Caco-2 (cell line): Measurements from ENCODE around the gene FUNDC2. TPM values are rescaled to one million over a fixed set of nuclear protein-coding genes. Genes with fewer than 3 reads are reported as not detected.

ENCODE experiments used
- Bru-seq: library from RNA; stranded (reverse); fragments of 400-500 nt; gene quantifications from one replicate; lab custom pipeline; 2021; lab: Mats Ljungman, UMichigan
- BruChase-seq, 2 experiments: library from RNA; stranded (reverse); fragments of 400-500 nt; gene quantifications; one replicate each; lab custom pipeline; 2021; lab: Mats Ljungman, UMichigan
- BruUV-seq: library from RNA; stranded (reverse); fragments of 400-500 nt; replicated peaks from 2 replicates; lab custom pipeline; 2021; lab: Mats Ljungman, UMichigan
- CTCF ChIA-PET: fragments of 300-600 bp; sonication (Branson Sonifier 250); formaldehyde crosslinking; loops from one replicate; lab custom pipeline; 2022; ENCODE audit warnings: antibody characterized with exemption; lab: Charles Lee
- POLR2A ChIA-PET: fragments of 300-600 bp; sonication (Branson Sonifier 250); formaldehyde crosslinking; loops from one replicate; lab custom pipeline; 2022; ENCODE audit warnings: antibody characterized with exemption; lab: Charles Lee
- DNase-seq, 2 experiments: peaks; one replicate each; pipeline versions ENCODE4 v3.0.0 to v3.0.0-alpha.2; 2020 to 2022
- H3K27me3 ChIP-seq: replicated peaks from 2 replicates; pipeline ENCODE4 v1.6.0; 2011; ENCODE audit warnings: low read length; ENCODE audit not compliant: control insufficient read depth, insufficient read depth
- H3K36me3 ChIP-seq: 2 replicates; pipeline ENCODE4 v1.5.1; 2011; ENCODE audit warnings: low read length; ENCODE audit not compliant: control insufficient read depth, insufficient read depth
- H3K4me1 ChIP-seq: fragments of 250-450 bp; sonication (Bioruptor Pico); 2 replicates; pipeline ENCODE4 v1.5.1; 2020; ENCODE audit warnings: mild to moderate bottlenecking
- H3K4me3 ChIP-seq: 2 replicates; pipeline ENCODE4 v1.5.1; 2011; ENCODE audit warnings: low read depth, mild to moderate bottlenecking, control low read depth, low read length
- H3K9me3 ChIP-seq: fragments of 250-450 bp; sonication (Bioruptor Pico); 2 replicates; pipeline ENCODE4 v1.5.1; 2020; ENCODE audit warnings: mild to moderate bottlenecking, moderate library complexity
- H3K27ac Mint-ChIP-seq: one replicate; pipeline ENCODE4 v1.8.0; 2022; ENCODE audit warnings: mixed read lengths; ENCODE audit not compliant: unreplicated experiment
- H3K27me3 Mint-ChIP-seq: one replicate; pipeline ENCODE4 v1.8.0; 2022; ENCODE audit warnings: mixed read lengths; ENCODE audit not compliant: insufficient read depth, unreplicated experiment
- H3K36me3 Mint-ChIP-seq: one replicate; pipeline ENCODE4 v1.8.0; 2022; ENCODE audit warnings: mild to moderate bottlenecking, mixed read lengths; ENCODE audit not compliant: insufficient read depth, unreplicated experiment
- H3K4me1 Mint-ChIP-seq: one replicate; pipeline ENCODE4 v1.8.0; 2022; ENCODE audit warnings: low read depth, mixed read lengths; ENCODE audit not compliant: unreplicated experiment
- H3K4me3 Mint-ChIP-seq: one replicate; pipeline ENCODE4 v1.8.0; 2022; ENCODE audit warnings: mild to moderate bottlenecking, moderate library complexity, mixed read lengths; ENCODE audit not compliant: unreplicated experiment
- H3K9me3 Mint-ChIP-seq: one replicate; pipeline ENCODE4 v1.8.0; 2022; ENCODE audit warnings: mixed read lengths; ENCODE audit not compliant: unreplicated experiment
- intact Hi-C: fragments of 100-400 bp; cut with micrococcal nuclease; formaldehyde crosslinking; loops from one replicate; pipeline ENCODE4 v1.10.0; 2022; ENCODE audit not compliant: unreplicated experiment
- long read RNA-seq: library from polyadenylated mRNA; stranded (forward); transcript quantifications from one replicate; pipeline ENCODE4 v2.0.0, GENCODE V29; 2022
- total RNA-seq: library from RNA; stranded (reverse); gene quantifications from 2 replicates; pipeline ENCODE4 v1.2.3, GENCODE V29; 2022
- TF ChIP-seq, protein P1 (sequence below), 2 experiments: fragments of 200-600 bp in 1 of 2; IDR thresholded peaks; 1 replicate in 1 of 2; 2 replicates in 1 of 2; pipeline versions ENCODE4 v1.5.1 to v1.8.0; 2011 to 2022; ENCODE audit warnings: antibody characterized with exemption in 1 of 2, control low read depth in 1 of 2, inconsistent platforms in 1 of 2, low read depth in 1 of 2, low read length in 1 of 2, mild to moderate bottlenecking in 1 of 2, moderate library complexity in 1 of 2; ENCODE audit not compliant: insufficient read depth in 1 of 2, severe bottlenecking in 1 of 2, unreplicated experiment in 1 of 2

The FUNDC2 gene, protein sequence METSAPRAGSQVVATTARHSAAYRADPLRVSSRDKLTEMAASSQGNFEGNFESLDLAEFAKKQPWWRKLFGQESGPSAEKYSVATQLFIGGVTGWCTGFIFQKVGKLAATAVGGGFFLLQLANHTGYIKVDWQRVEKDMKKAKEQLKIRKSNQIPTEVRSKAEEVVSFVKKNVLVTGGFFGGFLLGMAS
- 47.3 and 52.9 TPM in 2 replicates for total RNA-seq
- percentile 62 among the genes with signal in this experiment for Bru-seq, nascent RNA
- BruChase-seq, experiment 1, labeled RNA remaining after a 2-hour chase: percentile 56 among the genes with signal in this experiment
- percentile 65 among the genes with signal in this experiment for BruChase-seq, experiment 2, labeled RNA remaining after a 6-hour chase
- long read RNA-seq, full-length matches to known transcripts: 50 of 56 reads
- long read RNA-seq, partial matches to known transcripts: 1 of 56 reads
- long read RNA-seq, other reads (novel, unspliced or antisense): 5 of 56 reads

DNA sequence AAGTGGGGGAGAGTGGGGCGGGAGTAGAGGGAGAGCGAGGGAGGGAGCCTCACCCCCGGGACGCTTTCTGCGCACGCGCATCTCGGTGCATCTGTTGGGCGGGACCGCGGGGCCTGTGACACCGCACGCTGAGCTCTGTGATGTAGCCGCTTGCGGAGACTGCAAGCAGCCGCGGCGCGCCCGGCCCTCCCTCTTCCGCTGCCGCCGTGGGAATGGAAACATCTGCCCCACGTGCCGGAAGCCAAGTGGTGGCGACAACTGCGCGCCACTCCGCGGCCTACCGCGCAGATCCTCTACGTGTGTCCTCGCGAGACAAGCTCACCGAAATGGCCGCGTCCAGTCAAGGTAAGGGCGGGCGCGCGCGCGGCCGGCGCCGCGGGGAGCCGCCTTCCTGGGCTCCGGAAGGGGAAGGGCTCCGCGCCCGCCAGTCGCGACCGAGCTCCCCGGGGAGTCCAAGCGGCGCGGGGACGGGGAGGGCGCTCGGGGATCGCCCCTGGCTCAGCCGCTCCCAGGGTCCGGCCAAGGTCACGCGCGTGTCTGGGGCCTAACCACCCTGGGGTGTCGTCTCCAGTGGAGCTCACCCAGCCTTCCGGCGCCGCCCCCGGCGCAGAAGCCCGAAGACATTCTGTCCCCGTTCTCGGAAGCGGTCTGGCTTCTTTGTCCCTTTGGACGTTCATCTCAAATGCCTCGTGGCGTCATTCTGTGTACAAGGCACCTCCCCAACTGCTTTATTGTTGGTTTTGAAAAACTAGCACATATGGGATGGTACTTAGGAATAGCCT, at the start of gene FUNDC2:
Gene FUNDC2, plus strand, starts transcription at position 118 of the 782 bp plus-strand sequence. Its CDS starts 95 bp downstream, at position 213.
- Mint-ChIP-seq H3K4me3 (peak within 1 kb of the TSS; percentile 74), H3K36me3 (peaks cover 5% of the 10 kb centered on the region), H3K9me3 (no peaks in the 10 kb centered on the region), H3K4me1 (peaks cover 13% of the 10 kb centered on the region), H3K27me3 (no peaks in the 10 kb centered on the region), H3K27ac (peak within 1 kb of the TSS; percentile 76)
- Histone ChIP-seq H3K9me3 (no peaks in the 10 kb centered on the region), H3K4me1 (no peaks in the 10 kb centered on the region), H3K4me3 (peak within 1 kb of the TSS; percentile 64), H3K27me3 (no peaks in the 10 kb centered on the region), H3K36me3 (no peaks in the 10 kb centered on the region)
- no TSS peak for BruUV-seq
- CTCF ChIA-PET: interaction anchor here (0.9 to 1.2 kb wide), 2 partner anchors 30 to 109 kb away, joined by 4 to 5 read pairs; no protein-coding TSS in a partner anchor
- peak; percentile 93 to 94 for DNase-seq
- TF ChIP-seq, protein P1, sequence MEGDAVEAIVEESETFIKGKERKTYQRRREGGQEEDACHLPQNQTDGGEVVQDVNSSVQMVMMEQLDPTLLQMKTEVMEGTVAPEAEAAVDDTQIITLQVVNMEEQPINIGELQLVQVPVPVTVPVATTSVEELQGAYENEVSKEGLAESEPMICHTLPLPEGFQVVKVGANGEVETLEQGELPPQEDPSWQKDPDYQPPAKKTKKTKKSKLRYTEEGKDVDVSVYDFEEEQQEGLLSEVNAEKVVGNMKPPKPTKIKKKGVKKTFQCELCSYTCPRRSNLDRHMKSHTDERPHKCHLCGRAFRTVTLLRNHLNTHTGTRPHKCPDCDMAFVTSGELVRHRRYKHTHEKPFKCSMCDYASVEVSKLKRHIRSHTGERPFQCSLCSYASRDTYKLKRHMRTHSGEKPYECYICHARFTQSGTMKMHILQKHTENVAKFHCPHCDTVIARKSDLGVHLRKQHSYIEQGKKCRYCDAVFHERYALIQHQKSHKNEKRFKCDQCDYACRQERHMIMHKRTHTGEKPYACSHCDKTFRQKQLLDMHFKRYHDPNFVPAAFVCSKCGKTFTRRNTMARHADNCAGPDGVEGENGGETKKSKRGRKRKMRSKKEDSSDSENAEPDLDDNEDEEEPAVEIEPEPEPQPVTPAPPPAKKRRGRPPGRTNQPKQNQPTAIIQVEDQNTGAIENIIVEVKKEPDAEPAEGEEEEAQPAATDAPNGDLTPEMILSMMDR (IDR thresholded peaks at IDR 0.05; ENCODE audit: insufficient read depth in 1 of 2, low read depth in 1 of 2, low read length in 1 of 2, severe bottlenecking in 1 of 2, unreplicated experiment in 1 of 2): no peak
- POLR2A ChIA-PET: interaction anchor here (0.6 to 1.3 kb wide), 15 partner anchors 8 to 1468 kb away, joined by 3 to 13 read pairs (median 6); partner anchors contain the start of genes BRCC3 and DKC1
- intact Hi-C loops: loop anchor here (1.0 kb wide), 1 partner anchor 44 kb away; the partner anchor contains the start of genes BRCC3, CMC4 and MTCP1

DNA sequence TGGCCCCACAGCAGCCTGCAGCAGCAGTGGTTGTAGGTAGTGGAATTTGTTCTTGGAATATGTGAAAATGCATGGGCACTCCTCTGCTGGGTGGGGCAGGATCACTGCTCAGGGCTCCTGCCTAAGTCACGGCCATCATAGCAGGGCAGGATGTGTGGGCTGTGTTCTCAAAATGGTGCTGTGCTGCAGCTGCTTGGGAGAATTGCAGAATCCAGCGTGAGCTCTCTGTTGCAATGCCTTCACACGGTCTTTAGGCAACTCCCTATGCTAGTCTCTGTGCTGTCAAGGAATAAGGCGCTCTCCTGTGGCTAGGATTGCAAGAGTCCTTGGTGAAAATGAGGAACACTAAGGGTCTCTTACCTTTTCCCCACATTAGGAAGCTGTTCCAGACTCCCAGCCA, 47.0 kb upstream of the FUNDC2 start:
- H3K36me3 Mint-ChIP-seq: no peaks in the 10 kb centered on the region
- no TSS peak for BruUV-seq
- POLR2A ChIA-PET: no interaction called here

More for the DNA sequence above, 47.0 kb upstream of the FUNDC2 start:
- no peak overlapping the region for H3K4me3 Mint-ChIP-seq
- no peak for DNase-seq
- intact Hi-C loops: loop anchor here (2.0 kb wide), 1 partner anchor 169 kb away; no protein-coding TSS in a partner anchor
- H3K4me1 ChIP-seq: no peaks in the 10 kb centered on the region
- TF ChIP-seq, protein P1 (IDR thresholded peaks at IDR 0.05; ENCODE audit: insufficient read depth in 1 of 2, low read depth in 1 of 2, low read length in 1 of 2, severe bottlenecking in 1 of 2, unreplicated experiment in 1 of 2): no peak
- no peaks in the 10 kb centered on the region for H3K27me3 Mint-ChIP-seq
- H3K9me3 Mint-ChIP-seq: no peaks in the 10 kb centered on the region
- H3K4me1 Mint-ChIP-seq: no peaks in the 10 kb centered on the region
- no peaks in the 10 kb centered on the region; the same call in 1 of the 2 replicates for H3K27me3 ChIP-seq
- no peak overlapping the region for H3K4me3 ChIP-seq
- H3K36me3 ChIP-seq: no peaks in the 10 kb centered on the region
- CTCF ChIA-PET: interaction anchor here (0.5 kb wide), 1 partner anchor 62 kb away, joined by 4 read pairs; no protein-coding TSS in a partner anchor
- H3K27ac Mint-ChIP-seq: no peak overlapping the region
- no peaks in the 10 kb centered on the region for H3K9me3 ChIP-seq
